ENCODE results near the gene UBAC1.

UBAC1 gene

GRCh38 chr9:135950135-135950682, 11.0 kb downstream of the UBAC1 start:
- no peak for TF ChIP-seq SIN3A (IDR thresholded peaks at IDR 0.05; ENCODE audit: borderline replicate concordance, insufficient read depth, low read length)

- TF ChIP-seq TAF1 (IDR thresholded peaks at IDR 0.05; ENCODE audit: borderline replicate concordance, insufficient read depth, low read length) (no peak), FOXP2 (optimal IDR thresholded peaks at IDR 0.05; ENCODE audit: borderline replicate concordance, extremely low read depth, extremely low read length, insufficient read depth) (no peak), REST (IDR thresholded peaks at IDR 0.05; ENCODE audit: insufficient read depth in 1 of 2, low read depth in 2 of 2, low read length in 2 of 2) (no peak), POLR2AphosphoS5 (IDR thresholded peaks at IDR 0.05; ENCODE audit: low read depth, low read length) (no peak), SIN3A (IDR thresholded peaks at IDR 0.05; ENCODE audit: borderline replicate concordance, insufficient read depth, low read length) (no peak)
These were observed 11.6 kb downstream of the UBAC1 start for GRCh38 chr9:135949501-135950134.

GRCh38 chr9:135948968-135949367, 12.2 kb downstream of the UBAC1 start:
- TF ChIP-seq REST (IDR thresholded peaks at IDR 0.05; ENCODE audit: insufficient read depth in 1 of 2, low read depth in 2 of 2, low read length in 2 of 2): no peak

- TF ChIP-seq TAF1 (IDR thresholded peaks at IDR 0.05; ENCODE audit: borderline replicate concordance, insufficient read depth, low read length): no peak
- no peak for TF ChIP-seq REST (IDR thresholded peaks at IDR 0.05; ENCODE audit: insufficient read depth in 1 of 2, low read depth in 2 of 2, low read length in 2 of 2)
- TF ChIP-seq FOXP2 (optimal IDR thresholded peaks at IDR 0.05; ENCODE audit: borderline replicate concordance, extremely low read depth, extremely low read length, insufficient read depth): no peak
- no peak for TF ChIP-seq SIN3A (IDR thresholded peaks at IDR 0.05; ENCODE audit: borderline replicate concordance, insufficient read depth, low read length)
- TF ChIP-seq POLR2AphosphoS5 (IDR thresholded peaks at IDR 0.05; ENCODE audit: low read depth, low read length): no peak
These were observed 12.7 kb downstream of the UBAC1 start for GRCh38 chr9:135948446-135948845.

GRCh38 chr9:135947582-135947981, 13.6 kb downstream of the UBAC1 start:
- TF ChIP-seq REST (IDR thresholded peaks at IDR 0.05; ENCODE audit: insufficient read depth in 1 of 2, low read depth in 2 of 2, low read length in 2 of 2): no peak
- TF ChIP-seq TAF1 (IDR thresholded peaks at IDR 0.05; ENCODE audit: borderline replicate concordance, insufficient read depth, low read length): no peak
- TF ChIP-seq POLR2AphosphoS5 (IDR thresholded peaks at IDR 0.05; ENCODE audit: low read depth, low read length): no peak
- TF ChIP-seq SIN3A (IDR thresholded peaks at IDR 0.05; ENCODE audit: borderline replicate concordance, insufficient read depth, low read length): no peak
- TF ChIP-seq FOXP2 (optimal IDR thresholded peaks at IDR 0.05; ENCODE audit: borderline replicate concordance, extremely low read depth, extremely low read length, insufficient read depth): no peak

Measured in PFSK-1 (cell line).